Ishikawa (cell line): ENCODE data around the gene SH3PXD2A.

ENCODE experiments used
- CEBPB ChIP-seq: IDR thresholded peaks from 2 replicates; pipeline ENCODE4 v1.6.1; 2012
- CREB1 ChIP-seq: IDR thresholded peaks from 2 replicates; pipeline ENCODE4 v1.6.1; 2012; ENCODE audit warnings: low read depth
- TAF1 ChIP-seq: IDR thresholded peaks from 2 replicates; pipeline ENCODE4 v1.6.1; 2012; ENCODE audit warnings: low read depth, mild to moderate bottlenecking
- TF ChIP-seq, protein P1 (sequence below): IDR thresholded peaks from 2 replicates; pipeline ENCODE4 v1.6.1; 2012; ENCODE audit warnings: low read depth, mild to moderate bottlenecking
- TF ChIP-seq, protein P2 (sequence below): IDR thresholded peaks from 2 replicates; pipeline ENCODE4 v1.6.1; 2012

DNA sequence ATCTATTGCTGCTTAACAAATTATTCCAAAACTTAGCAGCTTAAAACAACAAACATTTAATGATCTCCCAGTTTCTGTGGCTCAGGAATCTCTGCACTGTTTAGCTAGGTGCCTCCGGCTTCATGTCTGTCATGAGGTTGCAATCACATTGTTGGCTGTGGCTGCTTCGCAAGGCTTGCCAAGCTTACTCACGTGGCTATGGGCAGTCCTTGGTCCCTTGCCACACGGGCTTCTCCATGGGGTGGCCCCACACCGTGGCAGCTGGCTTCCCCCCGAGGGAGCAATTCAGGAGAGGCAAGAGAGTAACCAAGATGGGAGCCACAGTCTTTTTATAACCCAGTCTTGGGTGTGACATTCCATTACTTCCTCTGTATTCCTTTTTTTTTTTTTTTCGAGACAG, 294.5 kb downstream of the SH3PXD2A start:
- TF ChIP-seq CEBPB (no peak), CREB1 (no peak), TAF1 (no peak)
- TF ChIP-seq, protein P1, sequence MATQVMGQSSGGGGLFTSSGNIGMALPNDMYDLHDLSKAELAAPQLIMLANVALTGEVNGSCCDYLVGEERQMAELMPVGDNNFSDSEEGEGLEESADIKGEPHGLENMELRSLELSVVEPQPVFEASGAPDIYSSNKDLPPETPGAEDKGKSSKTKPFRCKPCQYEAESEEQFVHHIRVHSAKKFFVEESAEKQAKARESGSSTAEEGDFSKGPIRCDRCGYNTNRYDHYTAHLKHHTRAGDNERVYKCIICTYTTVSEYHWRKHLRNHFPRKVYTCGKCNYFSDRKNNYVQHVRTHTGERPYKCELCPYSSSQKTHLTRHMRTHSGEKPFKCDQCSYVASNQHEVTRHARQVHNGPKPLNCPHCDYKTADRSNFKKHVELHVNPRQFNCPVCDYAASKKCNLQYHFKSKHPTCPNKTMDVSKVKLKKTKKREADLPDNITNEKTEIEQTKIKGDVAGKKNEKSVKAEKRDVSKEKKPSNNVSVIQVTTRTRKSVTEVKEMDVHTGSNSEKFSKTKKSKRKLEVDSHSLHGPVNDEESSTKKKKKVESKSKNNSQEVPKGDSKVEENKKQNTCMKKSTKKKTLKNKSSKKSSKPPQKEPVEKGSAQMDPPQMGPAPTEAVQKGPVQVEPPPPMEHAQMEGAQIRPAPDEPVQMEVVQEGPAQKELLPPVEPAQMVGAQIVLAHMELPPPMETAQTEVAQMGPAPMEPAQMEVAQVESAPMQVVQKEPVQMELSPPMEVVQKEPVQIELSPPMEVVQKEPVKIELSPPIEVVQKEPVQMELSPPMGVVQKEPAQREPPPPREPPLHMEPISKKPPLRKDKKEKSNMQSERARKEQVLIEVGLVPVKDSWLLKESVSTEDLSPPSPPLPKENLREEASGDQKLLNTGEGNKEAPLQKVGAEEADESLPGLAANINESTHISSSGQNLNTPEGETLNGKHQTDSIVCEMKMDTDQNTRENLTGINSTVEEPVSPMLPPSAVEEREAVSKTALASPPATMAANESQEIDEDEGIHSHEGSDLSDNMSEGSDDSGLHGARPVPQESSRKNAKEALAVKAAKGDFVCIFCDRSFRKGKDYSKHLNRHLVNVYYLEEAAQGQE = no peak
- TF ChIP-seq, protein P2, sequence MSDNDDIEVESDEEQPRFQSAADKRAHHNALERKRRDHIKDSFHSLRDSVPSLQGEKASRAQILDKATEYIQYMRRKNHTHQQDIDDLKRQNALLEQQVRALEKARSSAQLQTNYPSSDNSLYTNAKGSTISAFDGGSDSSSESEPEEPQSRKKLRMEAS = no peak
